HG03565 (cell line): Measurements from ENCODE around the gene TNRC18.

Experiments
- ATAC-seq: cut with Tn5 transposase; IDR thresholded peaks from one replicate; pipeline ENCODE4 v1.9.1; 2021; ENCODE audit warnings: mild to moderate bottlenecking, moderate library complexity; ENCODE audit not compliant: unreplicated experiment

Gene TNRC18

GRCh38 chr7:5428478-5429252 is 5.0 kb upstream of the TNRC18 start:
- no peak for ATAC-seq

GRCh38 chr7:5426226-5426475 is 2.5 kb upstream of the TNRC18 start:
- no peak for ATAC-seq

- ATAC-seq, result no peak
Observed at GRCh38 chr7:5425507-5426225, 2.0 kb upstream of the TNRC18 start.

DNA sequence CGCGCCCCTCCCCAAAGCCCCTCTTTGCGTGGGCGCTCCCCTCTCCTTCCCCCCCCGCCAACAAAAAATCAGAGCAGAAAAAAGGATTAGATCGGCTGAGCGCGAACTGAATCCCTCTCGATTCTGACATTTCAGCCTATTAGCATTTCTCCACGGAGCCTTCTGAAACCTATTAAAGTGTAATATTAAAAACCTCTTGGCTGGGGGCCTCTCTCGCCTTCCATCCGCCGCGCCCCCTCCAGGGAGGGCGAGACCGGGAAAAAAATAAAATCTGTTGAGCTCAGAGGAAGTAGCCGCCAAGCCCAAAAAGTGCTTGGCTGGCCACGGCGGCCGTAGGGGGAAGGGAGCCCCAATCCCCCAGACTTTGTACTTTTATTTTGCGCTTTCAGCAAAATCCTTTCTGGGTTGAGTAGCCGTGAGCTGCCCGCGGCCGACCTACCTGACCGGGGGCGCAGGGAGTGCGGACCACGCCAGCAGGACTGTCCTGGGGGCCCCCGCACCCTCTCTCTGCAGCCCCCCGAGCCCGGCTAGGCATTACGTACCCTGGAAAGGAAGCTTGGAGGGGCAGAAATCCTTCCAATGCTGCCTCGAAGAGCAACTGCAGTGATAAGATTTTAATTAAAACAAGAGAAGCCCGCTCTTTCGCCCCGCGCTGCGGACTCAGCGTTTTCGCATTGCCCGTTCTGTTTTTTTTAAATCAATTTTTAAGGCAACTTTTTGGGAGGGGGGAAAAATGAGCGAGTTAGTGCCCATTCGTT is 1.3 kb upstream of the TNRC18 start:
- ATAC-seq, result no peak

- no peak for ATAC-seq
Observed at GRCh38 chr7:5423976-5424748, 528 bp upstream of the TNRC18 start.

- ATAC-seq, result no peak
Observed at GRCh38 chr7:5422396-5423305, 983 bp downstream of the TNRC18 start.

GRCh38 chr7:5421714-5422395 is 1.8 kb downstream of the TNRC18 start:
- no peak for ATAC-seq

- no peak for ATAC-seq
Observed at GRCh38 chr7:5420881-5421713, 2.5 kb downstream of the TNRC18 start.

DNA sequence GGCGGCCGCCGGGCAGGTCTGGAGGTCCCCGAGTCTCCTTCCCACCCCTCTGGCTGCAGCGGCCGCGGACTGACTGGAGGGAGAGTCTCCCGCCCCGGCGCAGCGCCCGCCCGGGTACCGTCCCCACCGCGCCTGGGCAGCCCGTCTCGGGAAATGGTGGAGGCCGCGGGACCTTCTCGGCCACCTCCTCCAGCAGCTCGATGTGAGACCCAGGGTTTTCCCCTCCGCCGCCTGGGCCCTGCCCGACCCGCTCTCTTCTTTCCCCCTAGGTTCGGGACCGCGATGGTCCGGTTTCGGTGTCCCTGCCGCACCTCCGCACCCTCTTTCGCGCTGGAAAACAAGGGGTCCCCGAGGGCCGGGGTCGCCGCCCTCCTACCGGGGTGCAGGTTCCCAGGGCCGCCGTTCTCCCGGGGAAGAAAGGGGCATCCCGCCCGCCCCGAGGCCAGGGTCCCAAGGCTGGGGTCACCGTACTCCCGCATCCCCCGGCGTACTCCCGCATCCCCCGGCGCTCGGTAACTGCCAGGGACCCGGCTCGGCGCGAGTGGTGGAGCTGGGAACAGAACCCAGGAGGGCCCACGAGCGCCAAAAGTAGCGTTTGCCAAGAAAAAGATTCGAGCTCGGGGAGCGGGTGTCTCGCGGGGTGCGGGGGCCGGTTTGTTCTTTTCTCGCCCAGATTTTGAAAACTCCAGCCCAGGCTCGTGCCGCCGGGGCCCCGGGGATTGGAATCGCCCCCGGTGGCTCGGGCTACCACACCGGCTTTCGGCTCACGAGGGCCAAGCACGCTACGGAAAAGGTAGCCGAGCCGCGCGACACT is 3.4 kb downstream of the TNRC18 start:
- ATAC-seq, result no peak

DNA sequence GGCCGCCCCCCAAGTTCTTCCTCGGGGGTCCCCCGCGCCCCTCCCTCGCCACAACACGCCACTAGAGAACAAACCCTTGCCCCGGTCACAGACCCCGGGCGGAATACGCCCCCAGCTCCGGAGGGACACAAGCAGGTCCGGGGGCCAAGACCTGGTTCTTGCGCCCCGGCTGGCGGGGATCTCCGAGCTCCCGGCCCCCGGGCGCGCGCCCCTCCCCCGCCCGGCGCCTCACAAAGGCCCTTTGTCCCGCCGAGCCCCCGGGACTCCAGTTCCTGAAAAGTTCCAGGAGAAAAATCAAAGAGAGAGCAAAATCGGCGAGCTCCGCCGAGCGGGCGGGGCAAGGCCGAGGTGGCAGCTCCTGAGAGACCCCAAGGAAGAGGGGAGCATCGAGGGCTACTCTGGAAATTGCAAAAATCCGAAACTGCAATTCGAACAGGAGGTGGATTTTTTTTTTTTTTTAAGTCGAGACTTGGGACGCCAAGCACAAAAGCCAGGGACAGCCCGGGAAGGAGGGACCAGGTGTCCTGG is 4.0 kb downstream of the TNRC18 start:
- no peak for ATAC-seq

GRCh38 chr7:5418285-5418582 is 5.4 kb downstream of the TNRC18 start:
- no peak for ATAC-seq

DNA sequence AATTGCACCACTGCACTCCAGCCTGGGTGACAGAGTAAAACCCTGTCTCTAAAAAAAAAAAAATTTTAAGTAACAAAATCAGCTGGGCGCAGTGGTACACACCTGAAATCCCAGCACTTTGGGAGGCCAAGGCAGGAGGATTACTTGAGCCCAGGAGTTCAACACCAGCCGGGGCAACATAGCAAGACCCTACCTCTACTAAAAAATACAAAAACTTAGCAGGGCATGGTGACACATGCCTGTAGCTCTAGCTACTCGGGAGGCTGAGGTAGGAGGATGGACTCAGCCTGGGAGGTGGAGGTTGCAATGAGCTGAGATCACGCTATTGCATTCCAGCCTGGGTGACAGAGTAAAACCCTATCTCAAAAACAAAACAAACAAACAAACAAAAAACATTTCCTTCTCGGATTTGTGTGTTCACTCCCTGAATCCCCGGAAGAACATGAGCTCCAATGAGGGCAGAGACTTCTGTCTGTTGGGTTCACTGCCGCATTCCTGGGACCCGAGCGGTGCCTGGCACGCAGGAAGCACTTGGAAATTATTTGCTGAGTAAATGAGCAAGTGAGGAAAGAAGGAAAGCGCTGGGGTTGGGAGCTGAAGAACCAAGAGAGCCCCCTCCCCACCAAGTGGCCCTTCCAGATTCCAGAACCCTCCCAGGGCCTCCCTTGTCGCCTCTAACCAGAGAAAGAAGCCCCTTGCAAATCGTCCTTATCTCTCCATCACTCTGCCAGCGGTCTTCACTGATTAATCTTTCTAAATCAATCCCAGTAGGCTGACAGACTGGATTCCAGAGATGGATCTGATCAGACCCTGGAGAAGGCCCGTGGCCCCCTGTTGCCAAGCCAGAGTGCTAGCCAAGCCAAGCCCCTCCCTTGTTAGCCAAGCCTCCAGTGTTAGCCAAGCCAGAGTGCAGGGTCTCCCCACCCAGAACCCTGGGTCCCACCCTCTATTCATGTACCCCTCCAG is 6.2 kb downstream of the TNRC18 start:
- no peak for ATAC-seq

DNA sequence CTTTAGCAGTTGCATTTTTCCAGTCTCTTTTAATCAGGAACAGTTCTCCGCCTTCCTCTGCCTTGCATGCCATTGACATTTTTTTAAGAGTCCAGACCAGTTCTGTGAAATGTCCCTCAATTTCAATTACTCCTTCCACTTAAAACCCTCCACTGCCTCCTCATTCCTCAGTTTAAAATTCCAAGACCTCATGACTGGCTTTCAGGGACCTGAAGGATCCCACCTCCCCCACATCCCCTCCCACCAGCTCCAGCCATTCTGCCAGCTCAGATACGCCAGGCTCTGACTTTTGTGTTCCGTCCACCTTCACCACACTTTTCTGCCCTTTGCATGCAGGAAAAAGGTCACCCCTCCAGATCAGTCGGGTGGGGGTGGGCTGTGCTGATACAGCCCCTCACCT is 8.7 kb downstream of the TNRC18 start:
- no peak for ATAC-seq

- ATAC-seq, result no peak
Observed at GRCh38 chr7:5413449-5413786, 10.2 kb downstream of the TNRC18 start.

- ATAC-seq, result no peak
Observed at GRCh38 chr7:5408777-5409176, 14.9 kb downstream of the TNRC18 start.

DNA sequence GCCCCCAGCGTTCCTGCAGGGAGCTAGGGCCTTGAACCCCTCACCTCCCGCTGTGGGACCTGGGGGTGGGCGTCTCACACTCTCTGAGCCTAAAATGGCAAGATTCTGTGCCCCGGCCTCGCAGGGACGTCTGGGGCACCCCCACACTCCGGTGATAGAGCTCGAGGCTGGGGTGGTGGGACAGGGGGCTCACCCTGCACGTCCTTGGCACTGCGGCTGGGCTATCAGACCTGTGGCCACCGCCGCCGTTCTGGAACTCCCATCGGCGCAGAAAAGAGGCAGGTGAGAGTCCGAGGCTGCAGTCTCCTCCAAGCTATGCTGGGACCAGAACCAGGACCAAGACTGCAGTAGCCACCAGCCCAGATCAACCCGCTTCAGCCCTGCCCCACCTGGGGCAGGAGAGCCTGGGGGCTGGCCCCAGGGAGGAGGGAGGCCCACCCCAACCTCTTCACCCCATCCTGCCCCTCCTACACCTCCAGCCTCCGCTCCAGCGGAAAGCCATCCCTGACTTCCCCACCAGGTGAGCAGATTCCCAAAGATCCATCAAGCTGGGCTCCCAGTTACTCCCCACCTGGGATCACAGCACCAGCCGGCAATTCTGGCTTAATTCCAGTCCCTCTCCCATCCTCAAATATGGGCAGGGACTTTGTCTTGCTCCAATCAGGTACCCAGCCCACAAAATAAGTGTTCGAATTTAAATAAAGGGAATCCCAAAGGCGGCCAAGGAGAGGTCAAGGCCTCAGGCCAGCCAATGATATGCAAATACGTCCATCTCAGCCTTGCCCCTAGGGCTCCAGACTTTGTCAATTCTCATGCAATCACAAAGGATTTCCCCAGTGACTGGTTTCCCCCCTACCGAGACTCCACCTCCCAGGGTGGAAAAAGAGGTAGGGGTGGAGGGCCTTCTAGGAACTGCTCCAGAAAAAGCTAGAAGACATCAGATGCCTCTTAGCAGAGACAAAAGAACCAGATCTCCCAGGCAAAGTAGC is 16.4 kb downstream of the TNRC18 start:
- ATAC-seq, result no peak
